H7 (cell line): Measurements from ENCODE around the gene RETREG1. TPM values are rescaled to one million over a fixed set of nuclear protein-coding genes. Genes with fewer than 3 reads are reported as not detected.
"Not testable (repeated sequence)": the region's sequence is repeated elsewhere in the genome, so short reads cannot be mapped to it uniquely, and the experiment has no call there.

ENCODE experiments used
- DNase-seq: peaks from one replicate; pipeline ENCODE4 v3.0.0; 2012
- H3K27me3 ChIP-seq: 2 replicates; pipeline ENCODE4 v1.6.0; 2011; ENCODE audit warnings: mild to moderate bottlenecking, low read length; ENCODE audit not compliant: control insufficient read depth, insufficient read depth
- H3K36me3 ChIP-seq: replicated peaks from 2 replicates; pipeline ENCODE4 v1.5.1; 2011; ENCODE audit warnings: low read length; ENCODE audit not compliant: control insufficient read depth, insufficient read depth
- H3K4me3 ChIP-seq: 2 replicates; pipeline ENCODE4 v1.5.1; 2011; ENCODE audit warnings: low read depth, mild to moderate bottlenecking, control low read depth, low read length, moderate library complexity; ENCODE audit not compliant: insufficient read depth
- total RNA-seq: library from RNA; depleted of rRNA; stranded (reverse); fragments of >200 nt; shearing (Covaris generic); gene quantifications from 2 replicates; pipeline ENCODE4 v1.2.3, GENCODE V29; 2014

The RETREG1 gene
- total RNA-seq, 1 experiment from 2014 or later = 0.28 TPM

- H3K36me3 ChIP-seq = no peaks in the 10 kb centered on the region
- no peak overlapping the region for H3K4me3 ChIP-seq
- no peaks in the 10 kb centered on the region for H3K27me3 ChIP-seq
- no peak for DNase-seq
These were observed 123.5 kb downstream of the RETREG1 start for GRCh38 chr5:16493261-16493660.

- H3K27me3 ChIP-seq = no peaks in the 10 kb centered on the region
- DNase-seq = no peak
- H3K36me3 ChIP-seq = no peaks in the 10 kb centered on the region
- H3K4me3 ChIP-seq = no peak overlapping the region
These were observed 124.2 kb downstream of the RETREG1 start for GRCh38 chr5:16492398-16493140.

- Histone ChIP-seq H3K36me3 (no peaks in the 10 kb centered on the region), H3K27me3 (no peaks in the 10 kb centered on the region), H3K4me3 (no peak overlapping the region)
- no peak for DNase-seq
These were observed 125.9 kb downstream of the RETREG1 start for GRCh38 chr5:16490911-16491310.

GRCh38 chr5:16489322-16489791 lies 127.4 kb downstream of the RETREG1 start:
- Histone ChIP-seq H3K27me3 (no peaks in the 10 kb centered on the region), H3K36me3 (no peaks in the 10 kb centered on the region), H3K4me3 (no peak overlapping the region)
- no peak for DNase-seq

DNA sequence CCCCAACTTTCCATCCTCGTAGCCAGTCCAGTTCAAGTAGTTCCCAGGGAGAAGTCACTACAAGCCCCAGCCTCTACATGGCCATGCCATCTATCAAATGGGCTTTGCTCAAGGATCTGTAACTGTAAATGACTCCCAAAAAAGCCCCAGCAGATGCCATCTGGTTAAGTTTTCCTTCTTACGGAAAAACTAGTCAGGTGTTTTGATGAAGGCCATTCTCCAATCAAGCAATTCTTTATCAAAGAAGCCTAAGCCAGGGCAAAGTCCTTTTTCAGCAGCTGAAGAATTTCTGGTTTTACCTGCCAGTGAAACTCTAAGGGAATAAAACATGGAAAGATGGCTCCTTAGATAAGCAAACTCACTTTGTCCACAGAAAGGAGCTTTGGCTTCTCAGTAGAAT lies 129.3 kb downstream of the RETREG1 start:
- no peaks in the 10 kb centered on the region for H3K27me3 ChIP-seq
- no peak for DNase-seq
- no peak overlapping the region for H3K4me3 ChIP-seq
- no peaks in the 10 kb centered on the region for H3K36me3 ChIP-seq

DNA sequence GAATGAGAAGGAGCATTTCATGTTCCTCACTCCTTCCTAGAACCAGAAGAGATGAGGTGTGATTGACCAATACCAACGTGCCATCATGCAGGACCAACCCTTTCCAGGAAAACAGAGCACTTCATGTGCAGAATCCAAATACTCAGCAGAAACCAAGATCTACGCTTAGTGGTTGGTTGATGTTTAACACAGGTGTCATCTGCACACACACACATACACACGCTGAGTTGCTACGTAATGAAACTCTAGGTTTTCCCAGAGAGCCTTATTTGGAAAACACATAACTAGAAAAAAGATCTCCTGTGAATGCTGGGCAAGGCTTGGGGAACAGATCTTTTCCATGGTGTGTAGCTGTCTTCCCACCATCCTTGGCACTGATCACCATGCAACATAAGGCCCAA lies 130.1 kb downstream of the RETREG1 start:
- no peak for DNase-seq
- Histone ChIP-seq H3K4me3 (no peak overlapping the region), H3K27me3 (no peaks in the 10 kb centered on the region), H3K36me3 (no peaks in the 10 kb centered on the region)

GRCh38 chr5:16485656-16486055 lies 131.1 kb downstream of the RETREG1 start:
- Histone ChIP-seq H3K27me3 (no peaks in the 10 kb centered on the region), H3K4me3 (no peak overlapping the region), H3K36me3 (no peaks in the 10 kb centered on the region)
- DNase-seq = no peak

DNA sequence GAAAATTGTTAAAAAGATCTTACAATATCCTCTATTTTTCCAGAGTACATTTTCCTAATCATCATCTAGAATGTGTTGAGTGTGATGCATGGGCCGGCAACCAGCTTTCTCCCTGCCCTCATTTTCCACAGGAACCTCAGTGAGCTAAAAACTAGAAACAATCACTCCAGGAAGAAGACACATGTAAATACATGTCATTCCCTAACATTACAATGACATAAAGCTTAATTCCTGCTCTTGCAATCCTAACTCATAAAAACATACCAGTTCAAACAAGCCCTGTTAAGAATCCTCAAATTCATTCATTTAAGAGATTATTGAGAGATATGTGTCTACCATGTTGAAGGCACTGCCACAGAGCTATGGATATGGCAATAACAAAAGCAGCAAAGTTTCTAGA lies 132.7 kb downstream of the RETREG1 start:
- H3K36me3 ChIP-seq = no peaks in the 10 kb centered on the region
- DNase-seq = no peak
- no peaks in the 10 kb centered on the region for H3K27me3 ChIP-seq
- H3K4me3 ChIP-seq = no peak overlapping the region

- no peaks in the 10 kb centered on the region for H3K36me3 ChIP-seq
- no peak for DNase-seq
- no peaks in the 10 kb centered on the region for H3K27me3 ChIP-seq
- no peak overlapping the region for H3K4me3 ChIP-seq
These were observed 133.4 kb downstream of the RETREG1 start for GRCh38 chr5:16483361-16483760.

- Histone ChIP-seq H3K36me3 (no peaks in the 10 kb centered on the region), H3K27me3 (no peaks in the 10 kb centered on the region), H3K4me3 (no peak overlapping the region)
- DNase-seq = no peak
These were observed 133.9 kb downstream of the RETREG1 start for GRCh38 chr5:16482891-16483290.

DNA sequence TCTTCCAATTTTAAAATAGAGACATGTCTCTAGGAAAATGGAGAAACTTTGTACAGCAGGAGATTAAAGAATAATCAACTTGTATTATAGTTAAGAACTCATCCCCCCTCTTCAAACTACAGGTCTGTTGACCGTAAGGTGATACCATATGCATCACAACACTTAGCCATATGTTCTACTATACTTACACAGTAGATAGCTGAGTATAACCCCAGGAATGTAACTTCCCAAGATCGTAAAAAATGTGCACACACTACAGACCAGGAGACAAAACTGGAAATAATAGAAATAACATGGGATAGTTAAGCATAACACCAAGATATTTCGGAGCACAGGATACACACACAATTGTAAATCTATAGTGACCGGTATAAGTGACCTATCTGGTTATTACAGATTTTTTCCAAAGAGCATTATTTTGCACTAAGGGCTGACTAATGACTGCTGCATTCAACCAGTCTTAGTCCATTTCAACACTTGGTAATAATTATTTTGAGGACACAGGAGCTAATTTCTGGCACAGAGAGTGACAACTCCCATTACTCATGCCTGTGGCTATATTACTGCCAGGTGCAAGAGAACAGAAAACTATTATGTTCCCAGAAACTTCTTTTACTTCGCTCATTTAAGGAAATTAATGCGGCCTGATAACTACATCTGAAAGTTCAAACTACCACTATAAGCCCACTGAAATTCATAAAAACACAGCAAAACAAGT lies 135.8 kb downstream of the RETREG1 start:
- DNase-seq = no peak

DNA sequence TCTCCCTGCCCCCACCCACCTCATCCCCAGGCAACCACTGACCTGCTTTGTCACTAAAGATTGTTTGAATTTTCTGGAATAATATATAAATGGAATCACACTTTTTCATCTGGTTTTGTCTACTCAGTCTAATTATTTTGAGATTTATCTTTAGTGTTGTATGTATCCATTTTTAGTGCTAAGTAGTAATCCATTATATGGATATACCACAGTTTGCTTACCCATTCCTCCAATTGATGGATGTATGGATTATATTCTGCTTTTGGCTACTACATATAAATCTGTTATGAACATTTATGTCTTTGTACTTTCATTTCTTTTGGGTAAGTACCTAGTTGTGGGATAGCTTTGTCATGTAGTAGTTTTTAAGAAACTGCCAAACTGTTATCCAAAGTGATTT lies 136.7 kb downstream of the RETREG1 start:
- DNase-seq = no peak
- Histone ChIP-seq H3K4me3 (no peak overlapping the region), H3K27me3 (no peaks in the 10 kb centered on the region)

More for the DNA sequence above, 135.8 kb downstream of the RETREG1 start:
- Histone ChIP-seq H3K36me3 (no peaks in the 10 kb centered on the region), H3K27me3 (no peaks in the 10 kb centered on the region), H3K4me3 (no peak overlapping the region)

DNA sequence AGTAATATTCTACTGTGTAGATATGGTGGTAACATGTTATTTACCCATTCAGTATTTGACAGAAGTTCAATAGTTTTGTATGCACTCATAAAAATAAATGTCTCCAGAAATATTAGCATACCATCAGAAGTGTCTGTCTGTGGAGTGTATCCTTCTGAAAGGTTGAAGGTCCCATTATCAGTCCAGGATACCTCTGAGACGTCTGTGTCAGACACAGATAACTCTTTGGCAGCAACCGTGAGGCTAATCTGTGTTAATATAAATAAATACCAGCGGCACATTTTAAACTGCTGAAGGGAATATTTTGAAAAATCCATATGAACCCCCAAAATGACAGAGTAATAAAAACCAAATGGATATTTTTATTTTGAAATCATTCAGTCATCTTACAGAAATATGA lies 139.3 kb downstream of the RETREG1 start:
- Histone ChIP-seq H3K27me3 (no peaks in the 10 kb centered on the region), H3K36me3 (no peaks in the 10 kb centered on the region), H3K4me3 (no peak overlapping the region)
- no peak for DNase-seq

More for the DNA sequence above, 136.7 kb downstream of the RETREG1 start:
- H3K36me3 ChIP-seq = no peaks in the 10 kb centered on the region

- H3K27me3 ChIP-seq, H3K4me3 ChIP-seq, DNase-seq, H3K36me3 ChIP-seq: not testable (repeated sequence)
These were observed 140.4 kb downstream of the RETREG1 start for GRCh38 chr5:16476417-16476816.

- no peak for DNase-seq
- no peaks in the 10 kb centered on the region for H3K36me3 ChIP-seq
- H3K27me3 ChIP-seq = no peaks in the 10 kb centered on the region
- no peak overlapping the region for H3K4me3 ChIP-seq
These were observed 145.4 kb downstream of the RETREG1 start for GRCh38 chr5:16471387-16471786.
